RWPE1 (cell line): ENCODE measurements around the gene ZFP69B.

Experiments used
- CTCF ChIA-PET: fragments of 350-600 bp; sonication (Branson Sonifier 250); formaldehyde crosslinking; extraction: SDS; loops from one replicate; lab custom pipeline; 2021; lab: Yijun Ruan, JAX
- POLR2A ChIA-PET: fragments of 400-600 bp; formaldehyde crosslinking; extraction: SDS; loops from one replicate; lab custom pipeline; 2020; ENCODE audit warnings: antibody characterized with exemption; ENCODE audit not compliant: low non-redundant PET; lab: Yijun Ruan, JAX
- DNase-seq: peaks from one replicate; pipeline ENCODE4 v3.0.0; 2012; ENCODE audit warnings: low spot score
- H3K27ac ChIP-seq: fragments of 450-650 bp; 2 replicates; pipeline ENCODE4 v1.5.1; 2017
- CTCF ChIP-seq: fragments of 450-650 bp; conservative IDR thresholded peaks from 2 replicates; pipeline ENCODE4 v1.5.1; 2017; ENCODE audit warnings: low read depth, mild to moderate bottlenecking

ZFP69B gene

GRCh38 chr1:40435471-40435870 lies 14.8 kb upstream of the ZFP69B start:
- ChIA-PET CTCF (interaction anchor here (0.8 to 1.4 kb wide), 2 partner anchors 28 to 120 kb away, joined by 3 read pairs; no protein-coding TSS in a partner anchor), POLR2A (no interaction called here)
- H3K27ac ChIP-seq, result no peak overlapping the region

GRCh38 chr1:40435876-40436275 lies 14.4 kb upstream of the ZFP69B start:
- no peak for TF ChIP-seq CTCF
- CTCF ChIA-PET, result interaction anchor here (0.8 to 1.4 kb wide), 2 partner anchors 28 to 120 kb away, joined by 3 read pairs; no protein-coding TSS in a partner anchor
- POLR2A ChIA-PET, result no interaction called here
- H3K27ac ChIP-seq, result no peak overlapping the region
- DNase-seq, result no peak

More at GRCh38 chr1:40435471-40435870, 14.8 kb upstream of the ZFP69B start:
- no peak for DNase-seq
- no peak for TF ChIP-seq CTCF

GRCh38 chr1:40438391-40439015 lies 11.8 kb upstream of the ZFP69B start:
- POLR2A ChIA-PET, result no interaction called here
- peak; percentile 44 for DNase-seq
- no peak overlapping the region for H3K27ac ChIP-seq
- peak; percentile 61 for TF ChIP-seq CTCF
- CTCF ChIA-PET, result interaction anchor here (0.5 to 1.3 kb wide), 9 partner anchors 10 to 299 kb away, joined by 3 to 6 read pairs (median 3); no protein-coding TSS in a partner anchor

GRCh38 chr1:40439247-40439646 lies 11.0 kb upstream of the ZFP69B start:
- DNase-seq, result no peak
- H3K27ac ChIP-seq, result no peak overlapping the region
- ChIA-PET POLR2A (no interaction called here), CTCF (no interaction called here)
- no peak for TF ChIP-seq CTCF

GRCh38 chr1:40450495-40451237 lies 390 bp downstream of the ZFP69B start:
- peak; percentile 21 for DNase-seq
- TF ChIP-seq CTCF, result no peak
- ChIA-PET POLR2A (interaction anchor here (0.5 to 0.6 kb wide), 2 partner anchors 10 to 242 kb away, joined by 4 read pairs; no protein-coding TSS in a partner anchor), CTCF (no interaction called here)
- H3K27ac ChIP-seq, result peak overlapping the region; percentile 89

GRCh38 chr1:40451238-40451585 lies 936 bp downstream of the ZFP69B start:
- ChIA-PET CTCF (interaction anchor here (0.6 kb wide), 1 partner anchor 13 kb away, joined by 3 read pairs; no protein-coding TSS in a partner anchor), POLR2A (no interaction called here)
- DNase-seq, result no peak
- no peak for TF ChIP-seq CTCF
- H3K27ac ChIP-seq, result peak overlapping the region; percentile 89
